Psoas muscle (tissue), 8 donors: ENCODE data around the gene SLC43A1. TPM values are rescaled to one million over a fixed set of nuclear protein-coding genes. Genes with fewer than 3 reads are reported as not detected.

Experiments used
- ATAC-seq, 4 donors: fragments of 200-7000 bp; cut with Tn5 transposase; one replicate each; pipeline ENCODE4 v1.9.1; 2020; ENCODE audit warnings: moderate library complexity in 3 of 4, mild to moderate bottlenecking in 2 of 4
- DNase-seq, 2 donors: peaks; one replicate each; pipeline ENCODE4 v3.0.0-alpha.2; 2020
- H3K27ac ChIP-seq: fragments of 200-600 bp; one replicate; pipeline ENCODE4 v1.8.0; 2022
- H3K27me3 ChIP-seq, 3 donors: fragments of 200-600 bp in 1 of 3; one replicate each; pipeline versions ENCODE4 v1.6.1 to v1.8.0; 2013 to 2022; ENCODE audit warnings: low read length in 2 of 3, mild to moderate bottlenecking in 2 of 3, moderate library complexity in 1 of 3; ENCODE audit not compliant: insufficient read depth in 3 of 3
- H3K36me3 ChIP-seq, 2 donors: fragments of 200-600 bp in 1 of 2; one replicate each; pipeline versions ENCODE4 v1.6.1 to v1.8.0; 2013 to 2022; ENCODE audit warnings: low read depth in 1 of 2, mild to moderate bottlenecking in 1 of 2, moderate library complexity in 1 of 2; ENCODE audit not compliant: insufficient read depth in 1 of 2
- H3K4me1 ChIP-seq: fragments of 200-600 bp; one replicate; pipeline ENCODE4 v1.8.0; 2022
- H3K4me3 ChIP-seq: fragments of 200-600 bp; one replicate; pipeline ENCODE4 v1.8.0; 2022; ENCODE audit warnings: mild to moderate bottlenecking
- H3K9me3 ChIP-seq: fragments of 200-600 bp; one replicate; pipeline ENCODE4 v1.8.0; 2022
- CTCF ChIP-seq: fragments of 200-600 bp; IDR thresholded peaks from one replicate; pipeline ENCODE4 v1.8.0; 2022; ENCODE audit warnings: antibody characterized with exemption
- WGBS, 3 donors: extraction: QIAGEN DNeasy Blood & Tissue Kit; methylation state at CpG; one replicate each; pipeline versions ENCODE4 v1.1.6 to v1.1.7; 2013; 5-methylcytosine and 5-hydroxymethylcytosine counted together
- intact Hi-C, 2 donors: fragments of 100-400 bp; cut with DNase I; formaldehyde crosslinking; loops; one replicate each; pipeline versions ENCODE4 v1.11.0 to v1.14.2; 2022
- polyA plus RNA-seq, 3 donors: library from polyadenylated mRNA; stranded (reverse); fragments of 200-250 nt; gene quantifications; one replicate each; pipeline ENCODE4 v1.2.3, GENCODE V29; 2013
- total RNA-seq, 4 donors: library from RNA; stranded (reverse); fragmentation: NEBNext Ultra II Directional in 2 of 4; extraction: Animal tissue kit (Norgen Biotek cat#: 25700) in 2 of 4; gene quantifications; one replicate each; pipeline versions ENCODE4 v1.2.1 to v1.2.4, GENCODE V29; 2021 to 2023
- donor health status: healthy with polysubstance abuse.
- donor health status: DM: no; HTN: no; CAD: no; lungs with moderate emphysema.
- donor health status: Bipolar disorder and iron deficiency.
- donor health status: healthy.
- donor health status: DM: yes; HTN: yes; CAD: no.
- donor health status: DM: no; HTN: no; CAD: no.
- donor health status: DM: no; HTN: no; CAD: no.
- donor health status: DM: yes; HTN: yes; CAD: no.

SLC43A1 gene
- total and polyA plus RNA-seq, 7 donors: 3.5 to 15.3 (median 7.5) TPM

- no peak overlapping the region for H3K27ac ChIP-seq
- TF ChIP-seq CTCF: no peak
- peaks cover 0 to 1% (median 0%) of the 10 kb centered on the region in 3 donors for H3K27me3 ChIP-seq
- intact Hi-C loops: no loop called here
- H3K36me3 ChIP-seq: no peaks in the 10 kb centered on the region
- H3K4me1 ChIP-seq: no peaks in the 10 kb centered on the region
- ATAC-seq: no peak
- no peak overlapping the region for H3K4me3 ChIP-seq
- 81 to 89% (median 85%) methylated on average over 4 of the region's 4 CpGs for WGBS, 3 donors
- DNase-seq: no peak
- H3K9me3 ChIP-seq: no peaks in the 10 kb centered on the region
These were observed 74.6 kb downstream of the SLC43A1 start for GRCh38 chr11:57440744-57441414.

- H3K4me3 ChIP-seq: no peak overlapping the region
- H3K36me3 ChIP-seq: no peaks in the 10 kb centered on the region
- H3K4me1 ChIP-seq: no peaks in the 10 kb centered on the region
- H3K27me3 ChIP-seq: peaks cover 0 to 1% (median 0%) of the 10 kb centered on the region in 3 donors
- H3K27ac ChIP-seq: no peak overlapping the region
- no peaks in the 10 kb centered on the region for H3K9me3 ChIP-seq
- WGBS, 3 donors: 62 to 94% (median 68%) methylated on average over 6 of the region's 6 CpGs
- DNase-seq (no peak), ATAC-seq (no peak)
- intact Hi-C loops: no loop called here
- no peak for TF ChIP-seq CTCF
These were observed 75.7 kb downstream of the SLC43A1 start for GRCh38 chr11:57439786-57440185.

GRCh38 chr11:57438345-57439285, 76.9 kb downstream of the SLC43A1 start:
- ATAC-seq: no peak
- WGBS, 3 donors: 83 to 87% (median 86%) methylated on average over 12 of the region's 12 CpGs
- no peaks in the 10 kb centered on the region for H3K4me1 ChIP-seq
- no peaks in the 10 kb centered on the region for H3K36me3 ChIP-seq
- H3K4me3 ChIP-seq: no peak overlapping the region
- DNase-seq: no peak
- H3K27ac ChIP-seq: no peak overlapping the region
- no peak for TF ChIP-seq CTCF
- H3K9me3 ChIP-seq: no peaks in the 10 kb centered on the region
- intact Hi-C loops: no loop called here
- no peaks in the 10 kb centered on the region for H3K27me3 ChIP-seq

GRCh38 chr11:57436031-57436430, 79.5 kb downstream of the SLC43A1 start:
- no peak for ATAC-seq
- no peaks in the 10 kb centered on the region for H3K27me3 ChIP-seq
- TF ChIP-seq CTCF: no peak
- no peaks in the 10 kb centered on the region for H3K4me1 ChIP-seq
- no peaks in the 10 kb centered on the region for H3K9me3 ChIP-seq
- intact Hi-C loops: no loop called here
- H3K27ac ChIP-seq: no peak overlapping the region
- WGBS, 3 donors: 76 to 82% (median 80%) methylated on average over 7 of the region's 7 CpGs
- DNase-seq: no peak
- H3K36me3 ChIP-seq: no peaks in the 10 kb centered on the region
- no peak overlapping the region for H3K4me3 ChIP-seq
